Lung microvascular endothelial cell (primary cell): ENCODE results near the gene TPPP2. TPM values are rescaled to one million over a fixed set of nuclear protein-coding genes. Genes with fewer than 3 reads are reported as not detected.

Experiments
- DNase-seq, 2 donors: peaks; one replicate each; pipeline versions ENCODE4 v3.0.0 to v3.0.0-alpha.2; 2010; ENCODE audit warnings: low read depth in 2 of 2
- total RNA-seq: library from RNA; depleted of rRNA; stranded (reverse); fragments of >200 nt; gene quantifications from 2 replicates; pipeline ENCODE4 v1.2.1, GENCODE V29; 2014

The TPPP2 gene
- total RNA-seq, 1 donor from 2014 or later = not detected

- DNase-seq = no peak
Measured at GRCh38 chr14:21016413-21017190, 13.4 kb upstream of the TPPP2 start.

GRCh38 chr14:21017528-21018245 lies 12.3 kb upstream of the TPPP2 start:
- DNase-seq = no peak

- no peak for DNase-seq
Measured at GRCh38 chr14:21018286-21018685, 11.7 kb upstream of the TPPP2 start.

- no peak for DNase-seq
Measured at GRCh38 chr14:21018781-21019180, 11.2 kb upstream of the TPPP2 start.

- no peak for DNase-seq
Measured at GRCh38 chr14:21019366-21019765, 10.7 kb upstream of the TPPP2 start.

GRCh38 chr14:21020977-21021545 lies 9.0 kb upstream of the TPPP2 start:
- DNase-seq = no peak

GRCh38 chr14:21022686-21023085 lies 7.3 kb upstream of the TPPP2 start:
- no peak for DNase-seq

- DNase-seq = no peak
Measured at GRCh38 chr14:21023174-21023573, 6.8 kb upstream of the TPPP2 start.

GRCh38 chr14:21023817-21024584 lies 6.0 kb upstream of the TPPP2 start:
- DNase-seq = no peak

- DNase-seq = peak in 1 of 2 donors; percentile 49
Measured at GRCh38 chr14:21024585-21025370, 5.2 kb upstream of the TPPP2 start, which contains the start of gene NDRG2. TSS of gene NDRG2 (minus strand) at chr14:21025061. CDS start at chr14:21023315, 1,746 bp downstream.

- peak in 1 of 2 donors; percentile 21 for DNase-seq
Measured at GRCh38 chr14:21025371-21026273, 4.4 kb upstream of the TPPP2 start.

- no peak for DNase-seq
Measured at GRCh38 chr14:21026274-21026987, 3.6 kb upstream of the TPPP2 start.

- DNase-seq = no peak
Measured at GRCh38 chr14:21026988-21027315, 3.1 kb upstream of the TPPP2 start.

- no peak for DNase-seq
Measured at GRCh38 chr14:21030531-21030930, 514 bp downstream of the TPPP2 start.

GRCh38 chr14:21032326-21033132 lies 2.5 kb downstream of the TPPP2 start:
- no peak for DNase-seq

- DNase-seq = no peak
Measured at GRCh38 chr14:21033133-21033698, 3.2 kb downstream of the TPPP2 start.

GRCh38 chr14:21034707-21035106 lies 4.7 kb downstream of the TPPP2 start, which contains the start of gene RNASE13:
TSS of gene RNASE13 (minus strand) at chr14:21034807. CDS start at chr14:21034288, 519 bp downstream.
- DNase-seq = no peak

- no peak for DNase-seq
Measured at GRCh38 chr14:21036751-21037150, 6.7 kb downstream of the TPPP2 start.
